ENCODE data around the gene UTP25.

UTP25 gene

DNA sequence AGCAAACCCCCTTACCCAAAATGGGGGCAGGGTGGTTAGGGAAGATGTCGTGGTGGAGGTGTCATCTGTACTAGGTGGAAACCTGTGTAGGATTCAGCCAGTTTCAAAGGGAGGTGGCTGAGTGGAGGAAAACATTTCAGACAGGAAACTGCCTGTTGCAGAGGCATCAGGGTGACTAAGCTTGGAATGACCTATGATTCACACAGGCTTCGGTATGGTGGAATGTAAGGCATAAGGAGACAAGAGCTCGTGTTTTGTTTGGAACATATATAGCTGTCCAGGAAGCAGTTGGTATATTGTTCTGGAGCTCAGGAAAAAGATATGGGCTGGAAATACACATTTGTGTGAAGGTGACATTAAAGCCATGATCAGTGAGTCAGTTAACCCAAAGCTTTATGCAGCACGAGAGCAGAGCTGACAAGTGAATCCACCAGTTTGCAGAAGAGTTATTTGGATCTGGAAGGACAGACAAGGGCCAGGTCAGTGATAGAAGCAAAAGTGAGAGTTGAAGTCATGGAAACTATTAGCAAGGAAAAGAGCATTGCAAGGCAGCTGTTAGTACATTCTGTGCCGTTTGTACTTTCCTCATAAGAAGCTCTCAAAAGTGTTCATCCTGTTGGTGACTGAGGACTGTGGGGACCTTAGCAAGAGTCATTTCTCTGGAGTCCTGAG lies 12.2 kb downstream of the UTP25 start:
- DNase-seq (ENCODE audit: low read depth): no peak

DNA sequence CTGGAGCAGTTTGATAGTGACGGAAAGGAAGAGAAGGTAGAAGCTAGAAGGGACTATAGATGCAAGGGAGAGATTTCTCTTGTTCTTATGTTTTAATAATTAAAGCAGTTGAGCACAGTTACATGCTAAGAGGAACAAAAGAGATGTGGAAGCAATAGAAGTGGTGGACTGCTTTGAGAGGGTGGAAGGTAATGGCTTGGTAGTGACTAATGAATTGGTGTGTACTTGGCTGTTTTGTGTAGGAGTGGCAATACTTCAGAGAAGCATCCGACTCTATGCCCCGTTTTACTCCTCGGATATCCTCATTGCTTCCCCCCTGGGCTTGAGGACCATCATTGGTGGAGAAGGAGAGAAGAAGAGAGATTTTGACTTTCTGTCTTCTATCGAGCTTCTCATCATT lies 12.8 kb downstream of the UTP25 start:
- no peak for DNase-seq (ENCODE audit: low read depth)

DNA sequence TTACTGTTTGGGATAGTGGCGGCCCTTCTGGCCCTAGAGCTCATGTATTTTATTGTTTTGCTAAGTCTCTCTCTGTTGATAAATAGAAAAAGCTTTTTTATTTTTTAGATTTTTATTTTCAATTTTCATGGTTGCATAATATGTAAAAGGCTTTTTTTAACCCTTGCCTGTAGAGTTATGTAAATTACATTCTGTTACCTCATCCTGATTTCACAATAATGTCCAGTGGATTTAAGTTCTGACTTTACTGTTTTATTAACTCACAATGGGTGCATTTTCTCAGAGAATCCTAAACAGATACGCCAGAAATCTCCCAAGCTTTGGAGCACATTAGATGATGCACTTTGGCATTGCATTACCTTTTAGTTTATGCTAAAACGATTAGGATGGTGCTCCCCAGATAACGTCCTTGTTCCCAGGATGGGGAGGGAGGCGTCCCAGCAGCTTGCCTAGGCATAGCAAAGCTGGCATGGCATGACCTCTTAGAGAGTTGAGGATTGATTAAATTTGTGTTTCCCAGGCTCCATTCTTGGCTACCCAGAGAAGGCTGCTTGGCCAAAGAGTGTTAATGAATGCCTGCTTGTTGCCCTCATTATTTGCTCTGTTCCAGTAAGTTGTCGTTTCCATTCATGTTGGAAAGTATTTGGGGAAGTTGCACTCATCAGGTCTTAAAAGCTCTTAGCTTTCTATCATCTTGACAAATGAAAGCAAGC lies 17.1 kb downstream of the UTP25 start:
- DNase-seq (ENCODE audit: low read depth): no peak

DNA sequence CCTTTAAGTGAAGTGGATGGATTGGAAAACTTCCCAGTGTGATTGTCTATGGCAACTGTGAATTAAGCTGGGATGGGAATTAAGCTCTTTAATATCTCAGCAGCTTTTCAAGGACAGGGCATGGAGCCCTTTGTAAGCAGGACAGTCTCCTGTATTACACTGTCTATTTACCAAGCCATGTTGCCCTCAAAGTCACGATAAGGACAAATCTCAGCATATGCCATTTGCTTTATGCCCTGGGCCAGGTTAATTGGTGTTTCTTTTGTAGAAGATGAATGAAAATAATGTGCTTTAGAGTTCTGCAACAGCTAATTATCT lies 17.6 kb downstream of the UTP25 start:
- no peak for DNase-seq (ENCODE audit: low read depth)

DNA sequence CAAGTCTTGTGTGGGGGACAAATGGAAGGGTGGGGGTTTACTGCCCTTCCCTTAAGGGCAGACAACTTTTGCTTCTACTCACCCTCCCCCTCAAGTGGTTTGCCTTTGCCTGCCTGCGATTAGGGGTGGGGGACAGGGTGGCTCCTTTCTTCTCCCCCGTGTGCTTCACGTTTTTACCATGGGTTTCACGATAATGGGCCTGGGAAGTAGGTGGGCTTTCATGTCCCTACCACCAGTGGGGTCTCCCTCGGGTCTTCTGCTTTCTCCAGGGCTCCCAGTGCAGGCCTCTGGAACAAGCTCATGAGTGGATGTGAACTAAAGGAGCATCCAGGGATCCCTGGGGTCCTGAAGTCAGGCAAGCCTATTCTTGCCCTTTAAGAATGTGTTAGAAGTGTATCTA lies 21.6 kb downstream of the UTP25 start:
- DNase-seq (ENCODE audit: low read depth): no peak

DNA sequence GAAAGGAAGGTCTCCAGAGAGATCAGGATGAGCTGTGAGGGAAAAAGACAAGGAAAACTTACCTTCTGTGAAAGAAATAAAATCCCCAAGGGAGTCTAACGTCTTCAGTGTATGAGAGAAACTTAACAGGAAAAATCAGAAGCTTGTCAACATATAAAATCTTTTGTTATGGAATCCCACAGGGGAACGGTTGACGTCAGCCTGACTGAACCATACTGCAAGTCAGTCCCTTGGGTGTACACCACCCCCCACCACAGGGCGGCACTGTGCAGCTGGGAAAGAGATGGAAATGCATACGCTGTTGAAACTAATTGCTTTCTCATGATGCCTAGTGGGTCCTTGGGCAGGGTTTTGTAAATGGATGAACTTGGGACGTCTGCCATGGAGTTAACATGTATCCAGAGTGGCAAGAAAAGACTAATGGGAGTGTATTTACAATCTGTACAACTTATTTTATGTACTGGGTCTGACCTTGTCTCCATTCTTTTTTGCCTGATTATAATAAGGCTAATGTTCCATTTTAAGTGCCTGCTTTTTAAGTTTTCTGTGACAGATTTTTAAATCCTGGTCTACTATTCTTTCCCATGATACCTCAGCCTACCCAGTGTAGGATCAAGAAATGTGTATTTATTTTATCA lies 22.7 kb downstream of the UTP25 start:
- peak; percentile 12 for DNase-seq (ENCODE audit: low read depth)

DNA sequence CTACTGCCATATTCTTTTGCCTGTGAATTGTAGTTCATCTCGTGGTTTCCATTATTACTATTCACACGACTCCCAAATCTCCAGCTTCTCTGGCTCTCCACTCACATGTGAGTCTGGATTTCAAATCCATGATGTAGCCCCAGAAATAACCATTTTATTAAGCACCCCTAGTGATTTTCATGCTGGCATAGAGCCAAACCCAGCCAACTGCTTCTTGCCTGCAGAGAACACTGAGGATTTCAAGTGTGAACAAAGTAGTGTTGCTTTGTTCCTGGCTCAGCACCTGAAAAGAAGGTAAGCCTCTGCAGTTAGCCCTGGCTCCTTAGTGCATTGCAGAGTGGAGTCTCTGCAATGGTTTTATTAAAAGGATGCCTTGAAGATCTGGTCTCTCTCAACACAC lies 25.9 kb downstream of the UTP25 start:
- no peak for DNase-seq (ENCODE audit: low read depth)

DNA sequence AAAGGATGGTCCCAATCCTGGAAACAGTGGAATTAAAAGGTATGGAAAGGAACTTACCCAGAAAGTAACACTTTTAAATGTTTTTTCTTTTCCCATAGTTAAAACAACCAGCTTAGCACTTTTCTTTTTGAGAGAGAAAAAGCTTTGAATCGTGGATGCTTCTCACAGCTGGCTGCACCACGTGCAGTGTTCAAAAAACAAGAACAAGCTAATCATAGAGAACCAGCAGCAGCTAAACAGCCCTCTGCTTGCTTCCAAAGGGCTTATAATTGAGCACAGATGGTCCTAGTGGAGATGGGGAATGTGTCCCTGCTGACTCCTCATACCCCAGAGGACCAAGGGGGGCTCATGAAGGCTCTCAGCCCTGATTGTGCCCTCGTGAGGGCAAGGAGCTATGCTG lies 26.4 kb downstream of the UTP25 start:
- DNase-seq (ENCODE audit: low read depth): no peak

DNA sequence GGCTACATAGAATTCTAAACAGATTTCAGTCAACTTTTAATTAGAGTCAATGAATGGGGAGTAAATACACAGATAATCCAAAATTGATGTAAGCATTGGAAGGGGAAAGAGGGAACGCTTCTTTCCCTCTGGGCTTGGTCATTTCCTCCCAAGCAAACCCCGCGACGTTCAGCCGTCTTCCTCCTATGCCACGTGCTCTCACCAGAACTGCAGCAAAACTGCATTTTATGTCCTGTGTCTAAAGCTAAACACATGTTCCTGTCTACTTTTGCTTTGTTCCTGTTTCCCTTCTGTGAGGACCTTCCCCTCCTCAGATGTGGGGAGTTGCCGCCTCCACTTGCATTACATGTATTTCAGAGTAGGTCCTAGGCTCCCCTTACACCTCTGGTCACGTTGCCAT lies 27.2 kb downstream of the UTP25 start:
- no peak for DNase-seq (ENCODE audit: low read depth)

DNA sequence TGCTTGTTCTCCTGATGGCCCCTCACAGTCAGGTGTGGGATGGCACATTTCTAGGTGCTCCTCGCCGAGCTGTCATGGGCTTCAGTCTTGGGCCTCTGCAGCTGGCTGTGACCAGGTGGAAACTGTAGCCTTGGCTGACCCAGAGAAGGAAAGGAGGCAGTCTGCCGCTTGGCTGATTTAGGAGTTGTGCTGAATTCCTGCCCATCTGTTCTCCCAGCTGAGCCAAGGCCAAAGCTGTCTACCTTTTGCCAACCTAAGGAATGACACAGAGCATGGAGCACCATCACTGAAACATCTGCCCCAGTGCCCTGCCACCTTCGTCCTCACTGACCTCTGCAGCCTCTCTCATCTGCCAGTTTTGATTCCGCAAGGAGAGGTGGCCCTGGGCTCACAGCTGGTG lies 27.9 kb downstream of the UTP25 start:
- DNase-seq (ENCODE audit: low read depth): no peak

DNA sequence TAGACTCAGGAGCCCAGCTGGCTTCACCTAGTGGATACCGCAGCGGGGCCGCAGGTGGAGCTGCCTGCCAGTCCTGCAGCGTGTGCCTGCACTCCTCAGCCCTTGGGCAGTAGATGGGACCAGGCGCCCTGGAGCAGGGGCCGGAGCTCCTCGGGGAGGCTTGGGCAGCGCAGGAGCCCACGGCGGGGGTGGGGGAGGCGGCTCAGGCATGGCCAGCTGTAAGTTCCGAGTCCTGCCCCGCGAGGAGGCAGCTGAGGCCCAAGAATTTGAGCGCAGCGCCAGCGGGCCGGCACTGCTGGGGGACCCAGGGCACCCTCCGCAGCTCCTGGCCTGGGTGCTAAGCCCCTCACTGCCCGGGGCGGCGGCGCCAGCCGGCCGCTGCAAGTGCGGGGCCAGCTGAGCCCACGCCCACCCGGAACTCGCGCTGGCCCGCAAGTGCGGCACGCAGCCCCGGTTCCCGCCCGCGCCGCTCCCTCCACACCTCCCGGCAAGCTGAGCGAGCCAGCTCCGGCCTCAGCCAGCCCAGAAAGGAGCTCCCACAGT lies 30.9 kb downstream of the UTP25 start:
- no peak for DNase-seq (ENCODE audit: low read depth)

DNA sequence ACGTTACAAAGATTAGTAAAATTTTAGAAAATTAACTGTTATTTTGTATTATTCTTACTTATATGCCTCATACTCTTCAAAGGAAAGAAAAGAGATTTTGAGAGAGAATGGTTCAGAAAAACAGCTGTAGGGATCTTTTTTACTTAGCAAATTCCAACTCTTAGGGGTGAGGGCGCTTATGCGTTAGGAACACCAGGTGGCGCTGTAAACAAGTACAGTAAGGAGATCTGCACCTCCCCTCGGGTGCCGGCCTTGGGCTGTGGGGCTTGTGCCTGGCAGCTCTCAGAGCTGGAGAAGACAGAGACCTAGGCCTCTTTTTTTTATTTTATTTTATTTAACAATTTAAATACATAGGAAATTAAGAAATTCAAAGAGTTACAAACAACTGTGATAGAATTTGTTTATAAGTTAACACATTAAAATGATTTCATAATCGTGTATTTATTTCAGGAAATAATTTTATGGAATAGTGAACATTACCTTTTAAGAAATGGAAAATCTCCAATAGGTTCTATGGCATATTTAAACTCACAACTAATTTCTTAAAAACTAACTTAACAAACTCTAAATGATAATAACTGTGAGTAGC lies 32.6 kb downstream of the UTP25 start:
- peak; percentile 61 for DNase-seq (ENCODE audit: low read depth)

DNA sequence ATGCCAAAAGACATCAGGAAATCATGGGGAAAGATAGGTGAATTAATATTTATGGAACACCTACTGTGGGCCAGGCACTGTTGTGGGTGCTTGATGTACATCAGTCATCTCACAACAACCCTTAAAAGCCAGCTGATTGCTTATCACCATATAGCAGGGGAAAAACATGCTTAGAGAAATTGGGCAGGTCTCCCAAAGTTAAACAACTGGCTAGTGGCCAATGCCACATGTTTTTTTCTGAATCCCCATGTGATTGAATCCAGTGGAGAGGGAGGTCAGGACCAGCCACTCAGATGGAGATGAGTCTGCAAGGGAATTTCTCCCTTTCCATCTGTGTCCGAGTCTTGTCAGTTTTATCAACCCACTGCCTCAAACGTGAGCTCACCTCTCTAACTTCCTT lies 33.5 kb downstream of the UTP25 start:
- no peak for DNase-seq (ENCODE audit: low read depth)

DNA sequence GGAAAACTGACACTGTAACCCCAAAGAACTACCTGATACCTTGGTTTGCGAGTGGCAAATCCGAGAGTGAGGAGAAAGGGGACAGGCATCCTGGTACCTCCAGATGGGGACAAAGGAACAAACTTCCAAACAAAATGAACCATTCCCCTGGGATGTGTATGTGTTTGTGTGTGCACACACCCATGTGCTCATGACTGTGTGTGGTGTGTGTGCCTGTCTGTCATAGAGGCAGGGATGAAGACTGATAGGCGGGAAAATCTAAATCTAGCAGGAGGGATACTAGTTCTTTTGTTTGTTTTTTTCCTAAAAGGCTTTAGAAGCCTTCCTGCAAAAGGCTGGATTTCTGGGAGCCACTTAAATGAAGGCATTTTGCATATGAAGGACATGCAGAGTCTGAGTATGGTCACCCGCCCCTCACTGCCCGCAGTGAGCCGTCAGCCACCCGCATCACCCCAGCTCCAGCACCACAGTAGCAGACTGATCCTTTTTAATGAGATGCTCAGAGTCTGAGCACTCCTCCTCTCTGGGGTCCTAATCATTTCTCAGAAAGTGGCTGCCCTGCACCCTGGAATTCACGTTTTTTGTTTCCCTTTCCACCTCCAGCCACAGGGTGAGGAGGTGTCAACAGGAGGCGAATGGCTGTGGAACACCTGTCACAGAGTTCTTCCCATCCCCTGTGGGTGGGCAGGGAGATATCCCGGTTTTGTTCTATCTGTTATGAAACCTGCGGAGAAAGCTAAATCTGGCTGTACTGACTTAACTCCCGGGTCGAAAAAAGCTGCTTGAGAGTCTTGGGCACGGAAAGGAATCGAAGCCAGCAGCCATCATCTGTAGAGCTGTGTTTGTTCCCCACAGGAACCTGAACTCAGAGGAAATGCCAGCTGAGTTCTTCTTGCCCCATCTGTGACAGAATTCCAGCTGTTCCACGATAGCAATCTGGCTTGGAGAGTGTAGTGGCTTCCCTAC lies 34.9 kb downstream of the UTP25 start:
- no peak for DNase-seq (ENCODE audit: low read depth)

DNA sequence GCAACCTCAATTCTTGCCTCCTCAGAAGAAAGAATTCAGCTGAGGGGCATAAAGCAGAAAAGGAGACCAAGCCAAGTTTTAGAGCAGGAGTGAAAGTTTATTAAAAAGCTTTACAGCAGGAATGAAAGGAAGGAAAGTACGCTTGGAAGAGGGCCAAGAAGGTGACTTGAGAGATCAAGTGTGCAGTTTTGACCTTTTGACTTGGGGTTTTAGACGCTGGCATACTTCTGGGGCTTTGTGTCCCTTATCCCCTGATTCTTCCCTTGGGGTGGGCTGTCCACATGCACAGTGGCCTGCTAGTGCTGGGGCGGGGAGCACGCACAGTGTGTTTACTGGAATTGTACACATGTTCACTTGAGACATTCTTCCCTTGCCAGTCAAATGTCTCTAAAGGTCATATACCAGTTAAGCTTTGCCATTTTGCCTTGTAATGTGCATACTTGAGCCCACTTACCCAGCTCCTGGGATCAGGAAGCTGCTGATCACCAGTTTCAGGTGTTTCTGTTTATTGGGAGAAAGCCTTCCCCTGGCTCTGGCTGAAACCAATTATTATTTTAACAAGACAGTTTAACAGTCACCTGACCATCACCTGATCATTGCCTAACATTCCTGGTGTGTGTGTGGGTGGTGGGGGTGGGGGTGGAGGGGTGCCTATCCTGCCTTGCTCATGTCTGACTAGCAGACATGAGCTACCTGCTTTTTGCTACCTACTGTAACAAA lies 36.2 kb downstream of the UTP25 start:
- no peak for DNase-seq (ENCODE audit: low read depth)

DNA sequence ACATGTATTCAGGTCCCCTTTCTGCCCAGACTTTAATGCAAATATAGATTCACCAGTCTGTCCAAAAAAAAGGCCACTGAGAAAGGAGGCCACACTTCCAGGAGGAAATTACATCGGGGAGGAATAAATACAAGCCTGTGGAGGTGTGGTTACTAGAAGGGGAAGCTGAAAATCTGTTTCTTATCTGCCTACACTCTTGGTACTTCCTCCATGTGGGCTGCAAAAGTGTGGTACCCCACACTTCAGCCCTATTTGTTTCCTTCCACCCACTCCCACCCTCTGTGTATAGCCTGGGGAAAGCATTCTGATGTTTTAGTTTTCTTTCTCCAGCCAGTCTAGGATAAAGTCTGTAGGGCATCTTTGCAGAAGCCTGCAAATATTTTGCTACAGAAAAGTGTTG lies 38.4 kb downstream of the UTP25 start:
- DNase-seq (ENCODE audit: low read depth): no peak

DNA sequence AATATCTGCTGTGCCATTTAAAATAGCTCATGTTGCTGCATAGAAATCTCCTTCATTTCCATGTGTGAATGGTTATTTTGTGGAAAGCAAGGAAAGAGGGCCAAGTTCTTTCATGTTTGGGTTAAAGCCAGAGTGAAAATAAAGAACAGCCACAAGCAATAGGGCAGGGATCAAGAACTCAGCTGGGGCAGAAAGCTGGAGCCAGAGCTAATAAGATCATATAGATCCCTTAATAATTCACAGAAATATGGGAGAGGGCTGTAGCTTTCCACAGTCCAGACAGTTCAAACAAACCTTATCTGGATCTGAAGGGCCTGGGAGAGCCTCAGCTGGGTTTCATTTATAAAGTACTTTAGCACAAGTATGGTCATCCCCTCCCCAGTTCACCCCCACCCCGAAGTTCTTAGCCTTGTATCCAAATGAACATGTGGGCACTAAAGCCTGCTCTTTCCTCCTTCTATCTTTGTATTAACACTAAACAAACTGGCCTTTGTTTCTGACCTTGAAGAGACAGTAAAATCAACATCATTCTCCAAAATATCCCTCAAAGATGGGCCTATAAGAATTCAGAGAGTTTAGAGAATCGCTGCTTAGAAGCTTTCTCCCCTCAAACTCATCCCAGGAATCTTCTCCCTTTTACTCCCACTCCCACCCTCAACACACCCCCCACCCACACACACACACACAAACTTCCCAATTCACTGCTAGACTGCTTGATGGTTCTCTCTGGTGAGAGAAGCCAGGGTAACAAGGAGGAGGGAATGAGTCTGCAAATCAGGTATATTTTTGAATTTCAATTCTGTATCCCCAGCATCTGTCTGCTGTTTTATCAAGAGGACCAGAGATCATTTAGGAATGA lies 41.7 kb downstream of the UTP25 start:
- no peak for DNase-seq (ENCODE audit: low read depth)

DNA sequence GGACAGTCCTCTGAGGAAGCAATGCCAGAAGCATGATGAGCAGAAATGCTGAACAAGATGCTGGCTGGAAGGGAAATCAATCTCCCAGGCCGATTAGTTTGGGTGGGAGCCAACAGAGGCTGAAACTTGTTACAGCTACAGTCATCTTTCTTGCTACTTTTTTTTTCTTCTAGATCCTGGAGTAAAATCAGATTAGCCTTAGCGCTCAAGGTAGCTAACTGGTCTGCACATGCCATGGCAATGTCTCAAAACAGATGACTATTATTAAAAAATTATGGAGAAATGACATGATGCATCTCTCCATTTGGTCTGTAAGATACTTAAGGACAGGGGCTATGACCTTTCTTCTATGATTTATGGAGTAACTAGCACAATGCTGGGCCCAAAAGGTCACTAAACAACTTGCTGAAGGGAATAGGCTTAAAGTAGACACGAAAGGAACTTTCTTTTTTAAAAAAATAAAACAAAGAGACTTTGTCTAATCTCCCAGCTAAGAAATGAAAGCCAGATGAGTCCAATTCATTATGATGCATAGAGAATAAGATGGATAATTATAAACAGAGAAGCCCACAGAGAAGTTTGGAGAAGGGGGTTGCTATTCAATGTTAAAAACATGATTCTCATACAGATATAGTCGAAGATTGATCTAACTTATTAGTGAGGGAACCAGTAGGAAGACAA lies 42.5 kb downstream of the UTP25 start:
- no peak for DNase-seq (ENCODE audit: low read depth)

DNA sequence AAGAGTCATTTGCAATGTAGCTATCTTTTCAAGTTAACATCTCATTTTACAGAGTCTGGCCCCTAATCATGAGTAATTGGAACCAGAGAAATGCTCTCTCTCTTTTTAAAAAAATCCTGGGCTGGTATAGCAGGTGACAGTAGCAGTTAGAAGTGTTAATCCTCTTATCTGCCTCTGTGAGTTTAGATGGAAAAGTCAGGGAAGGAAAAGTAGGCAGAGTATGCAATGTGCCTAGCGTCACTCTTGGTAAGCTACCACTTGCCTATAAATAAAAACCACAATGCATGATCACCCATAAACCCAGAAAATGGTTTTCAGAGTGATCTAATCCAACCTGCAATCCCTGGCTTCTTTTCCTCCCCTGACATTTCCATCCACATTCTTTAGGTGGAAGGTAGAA lies 43.2 kb downstream of the UTP25 start:
- no peak for DNase-seq (ENCODE audit: low read depth)

DNA sequence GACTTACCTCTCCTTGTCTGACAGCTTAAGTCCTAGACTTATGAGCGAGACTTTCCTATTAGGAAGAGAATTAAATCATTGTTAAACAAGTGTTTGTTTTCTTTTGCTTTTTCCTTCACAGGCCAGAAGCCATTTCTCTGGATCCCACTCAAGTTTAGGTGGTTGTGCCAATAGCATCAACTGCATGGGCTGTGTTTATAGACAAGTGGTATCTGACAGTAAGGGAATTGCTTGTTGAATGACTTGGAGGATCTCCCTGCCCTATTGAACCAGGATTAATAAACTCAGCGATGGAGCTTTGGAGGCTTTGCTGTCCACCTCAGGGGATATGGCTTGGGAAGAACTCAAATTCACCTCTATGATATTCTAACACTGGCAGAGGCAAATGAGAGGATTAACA lies 43.7 kb downstream of the UTP25 start:
- no peak for DNase-seq (ENCODE audit: low read depth)
